T follicular helper cell (primary cell): ENCODE data around the gene GLRX5.

Source experiments
- DNase-seq: peaks from one replicate; pipeline ENCODE4 v3.0.0-alpha.2; 2020; ENCODE audit warnings: low read depth
- total RNA-seq, 2 experiments: gene quantifications; one replicate each; lab custom pipeline; 2026; lab: John Stamatoyannopoulos, UW

The GLRX5 gene
- 23.2 to 38.0 reads per million in 2 experiments for total RNA-seq

- DNase-seq = peak; percentile 97
Measured at GRCh38 chr14:95534299-95535225, at the start of gene GLRX5. Gene GLRX5 (plus strand): TSS chr14:95535050. CDS start chr14:95535090, 40 bp downstream.

GRCh38 chr14:95485222-95485819 is 49.5 kb upstream of the GLRX5 start:
- no peak for DNase-seq

DNA sequence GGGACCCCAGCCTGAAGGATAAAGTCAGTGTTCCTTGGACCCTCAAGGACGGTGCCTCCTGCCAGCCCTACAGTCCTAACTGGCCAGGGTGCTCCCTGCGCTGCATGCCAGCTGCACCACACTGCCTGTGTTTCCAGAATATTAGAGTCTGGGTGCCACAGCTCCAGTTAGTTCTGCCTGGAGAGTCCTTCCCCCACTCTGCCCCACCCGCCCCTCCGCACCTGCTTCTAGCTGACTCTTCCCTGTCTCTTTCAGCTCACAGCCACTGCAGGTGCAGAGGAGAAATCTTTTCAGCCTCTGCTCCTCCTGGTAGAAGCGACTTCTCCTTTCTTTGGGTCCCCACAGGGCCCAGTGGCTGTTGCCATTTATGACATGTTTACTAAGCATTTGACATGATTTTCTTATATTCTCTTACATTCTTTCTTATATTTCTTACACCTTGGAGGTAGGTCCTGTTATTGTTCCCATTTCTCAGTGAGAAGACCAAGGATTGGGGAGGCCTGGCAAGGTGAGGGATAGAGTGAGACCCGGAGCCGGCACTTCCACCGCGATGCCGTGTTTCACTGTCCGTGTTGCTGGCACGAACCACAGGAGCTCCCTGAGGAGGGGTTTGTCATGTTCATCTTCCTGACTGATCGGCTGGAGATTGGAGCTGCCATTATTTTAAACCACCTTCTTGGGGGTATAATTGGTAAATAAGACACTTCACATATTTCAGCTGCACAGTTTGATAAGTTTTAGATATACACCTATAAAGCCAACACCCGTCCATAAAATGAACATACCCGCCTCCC is 47.8 kb upstream of the GLRX5 start:
- DNase-seq = no peak

DNA sequence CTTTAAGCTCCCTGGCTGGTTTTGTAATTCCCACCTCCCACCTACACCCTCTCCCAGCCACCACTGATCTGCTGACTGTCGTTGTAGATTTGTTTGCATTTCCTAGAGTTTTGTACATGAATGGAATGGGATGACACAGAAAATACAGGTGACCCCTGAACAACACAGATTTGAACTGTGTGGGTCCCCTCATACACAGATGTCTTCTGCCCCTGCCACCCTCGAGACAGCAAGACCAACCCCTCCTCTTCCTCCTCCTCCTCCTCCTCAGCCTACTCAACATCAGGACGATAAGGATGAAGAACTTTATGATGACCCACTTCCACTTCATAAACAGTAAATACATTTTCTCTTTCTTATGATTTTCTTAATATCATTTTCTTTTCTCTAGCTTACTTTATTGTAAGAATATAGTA is 47.2 kb upstream of the GLRX5 start:
- DNase-seq = no peak

GRCh38 chr14:95488376-95489213 is 46.3 kb upstream of the GLRX5 start:
- no peak for DNase-seq

GRCh38 chr14:95489214-95490137 is 45.4 kb upstream of the GLRX5 start:
- DNase-seq = no peak

GRCh38 chr14:95490138-95490509 is 44.7 kb upstream of the GLRX5 start:
- DNase-seq = no peak

- DNase-seq = no peak
Measured at GRCh38 chr14:95490727-95491451, 44.0 kb upstream of the GLRX5 start.

DNA sequence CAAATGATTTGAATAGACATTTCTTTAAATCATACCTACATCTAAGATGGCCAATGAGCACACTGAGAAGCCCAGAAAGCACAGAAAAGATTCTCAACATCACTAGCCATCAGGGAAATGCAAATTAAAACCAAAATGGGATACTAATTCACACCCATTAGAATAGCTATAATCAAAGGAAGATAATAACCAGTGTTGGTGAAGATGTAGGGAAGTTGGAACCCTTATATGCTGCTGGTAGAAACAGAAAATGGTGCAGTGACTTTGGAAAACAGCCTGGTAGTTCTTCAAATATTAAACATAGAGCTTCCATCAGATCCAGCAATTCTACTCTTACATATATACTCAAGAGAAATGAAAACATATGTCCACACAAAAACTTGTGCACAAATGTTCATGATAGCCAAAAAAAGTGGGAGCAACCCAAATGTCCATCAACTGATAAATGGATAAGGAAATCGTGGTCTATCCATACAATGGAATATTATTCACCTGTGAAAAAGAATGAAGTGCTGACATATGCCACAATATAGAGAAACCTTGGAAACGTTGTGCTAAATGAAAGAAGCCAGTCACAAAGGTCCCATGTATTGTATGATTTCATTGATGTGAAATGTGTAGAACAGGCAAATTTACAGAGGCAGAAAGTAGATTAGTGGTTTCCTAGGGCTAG is 42.8 kb upstream of the GLRX5 start:
- no peak for DNase-seq

- no peak for DNase-seq
Measured at GRCh38 chr14:95493503-95493902, 41.3 kb upstream of the GLRX5 start.

GRCh38 chr14:95493976-95494375 is 40.9 kb upstream of the GLRX5 start:
- no peak for DNase-seq

DNA sequence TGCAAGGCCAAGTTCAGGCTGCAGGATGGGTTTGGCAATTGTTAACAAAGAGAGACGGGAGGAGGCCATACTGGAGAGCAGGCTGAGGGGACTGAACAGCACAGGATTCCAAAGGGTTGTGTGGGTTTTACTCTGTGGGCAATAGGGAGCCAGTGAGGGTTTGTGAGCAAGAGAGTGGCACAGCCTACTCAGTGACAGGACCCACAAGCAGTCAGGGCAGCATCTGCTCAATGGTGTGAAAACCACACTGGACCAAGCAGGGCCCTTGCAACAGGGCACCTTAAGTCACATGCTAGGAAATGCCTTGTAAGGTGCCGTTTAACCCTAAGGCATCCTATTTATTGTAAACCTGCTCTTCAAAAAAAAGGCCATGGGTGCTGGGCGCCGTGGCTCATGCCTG is 40.4 kb upstream of the GLRX5 start:
- no peak for DNase-seq

- DNase-seq = no peak
Measured at GRCh38 chr14:95495076-95495475, 39.8 kb upstream of the GLRX5 start.

DNA sequence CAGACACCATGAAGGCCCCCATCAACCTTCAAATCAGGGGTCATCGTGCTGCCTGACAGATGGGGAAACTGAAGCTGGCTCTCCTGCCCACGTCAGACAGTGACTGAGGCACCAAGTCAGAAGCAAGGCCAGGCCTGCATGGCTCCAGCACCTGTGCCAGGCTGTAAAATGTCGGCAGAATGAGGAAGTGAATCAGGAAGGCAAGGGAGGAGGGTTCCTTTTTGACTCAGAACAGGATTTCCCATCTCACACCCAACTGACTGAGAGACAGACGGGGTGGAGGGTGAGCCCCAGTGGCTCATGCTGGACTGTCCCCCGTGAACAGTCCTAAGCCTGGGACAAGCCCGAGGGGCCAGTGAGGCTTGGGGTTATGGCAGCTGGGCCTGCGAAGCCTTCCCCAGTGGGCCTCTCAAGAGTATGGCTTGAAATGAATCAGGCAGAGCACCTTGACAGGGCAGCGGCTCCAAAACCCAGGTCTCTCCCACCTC is 39.3 kb upstream of the GLRX5 start:
- no peak for DNase-seq

DNA sequence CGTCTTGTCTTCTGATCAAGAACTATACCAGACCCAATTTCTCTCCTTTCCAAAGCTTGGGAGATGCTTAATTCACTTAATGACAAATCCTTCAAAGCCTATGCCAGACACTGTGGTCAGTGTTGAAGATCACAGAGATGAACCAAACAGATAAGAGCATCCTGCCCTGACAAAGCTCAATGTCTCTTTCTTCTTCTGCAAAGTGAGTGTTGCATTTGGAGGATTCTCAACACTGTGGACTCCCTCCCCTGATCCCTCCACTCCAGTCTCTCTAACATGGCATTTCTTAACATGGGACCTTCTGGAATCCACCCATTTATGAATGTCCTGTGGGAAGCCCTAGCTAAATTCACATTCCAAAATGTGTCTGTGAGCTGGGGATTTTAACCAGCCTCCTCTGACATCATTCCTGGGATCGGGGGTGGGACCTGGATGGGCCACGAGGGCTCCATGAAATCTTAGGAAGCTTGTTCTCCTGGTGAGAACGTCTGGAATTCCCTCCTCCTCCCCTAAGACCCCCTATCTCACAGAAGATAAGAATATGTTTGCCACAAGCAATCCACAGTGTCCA is 38.7 kb upstream of the GLRX5 start:
- DNase-seq = no peak

DNA sequence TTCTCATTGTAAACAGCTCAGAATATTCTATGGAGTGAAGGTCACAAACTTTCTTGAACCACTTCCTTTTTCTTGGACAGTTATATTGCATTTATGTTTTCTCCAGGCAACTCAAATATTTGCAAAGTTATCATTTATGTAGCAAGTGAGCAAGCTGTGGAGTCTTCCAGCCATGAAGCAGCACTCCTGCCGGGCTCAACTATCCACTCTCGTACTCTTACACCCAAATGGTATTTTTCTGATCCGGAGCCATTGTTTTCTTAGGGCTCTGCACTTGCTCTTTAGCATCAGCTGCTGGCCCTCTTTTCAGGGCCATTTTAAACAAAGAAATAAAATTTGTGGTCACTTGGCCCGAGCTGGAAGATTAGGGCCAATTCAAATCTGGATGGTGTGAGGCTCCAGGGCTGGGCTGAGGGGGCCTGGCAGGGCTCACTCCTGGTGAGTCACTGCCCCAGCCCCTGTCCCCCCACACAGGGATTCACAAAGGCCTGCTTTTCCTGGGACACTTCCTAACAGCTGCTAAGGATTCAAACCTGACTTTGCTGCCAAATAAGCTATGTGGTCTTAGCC is 38.1 kb upstream of the GLRX5 start:
- no peak for DNase-seq

- DNase-seq = no peak
Measured at GRCh38 chr14:95497561-95498011, 37.3 kb upstream of the GLRX5 start.
